ENCODE results near the gene PDPK1.

PDPK1 gene

DNA sequence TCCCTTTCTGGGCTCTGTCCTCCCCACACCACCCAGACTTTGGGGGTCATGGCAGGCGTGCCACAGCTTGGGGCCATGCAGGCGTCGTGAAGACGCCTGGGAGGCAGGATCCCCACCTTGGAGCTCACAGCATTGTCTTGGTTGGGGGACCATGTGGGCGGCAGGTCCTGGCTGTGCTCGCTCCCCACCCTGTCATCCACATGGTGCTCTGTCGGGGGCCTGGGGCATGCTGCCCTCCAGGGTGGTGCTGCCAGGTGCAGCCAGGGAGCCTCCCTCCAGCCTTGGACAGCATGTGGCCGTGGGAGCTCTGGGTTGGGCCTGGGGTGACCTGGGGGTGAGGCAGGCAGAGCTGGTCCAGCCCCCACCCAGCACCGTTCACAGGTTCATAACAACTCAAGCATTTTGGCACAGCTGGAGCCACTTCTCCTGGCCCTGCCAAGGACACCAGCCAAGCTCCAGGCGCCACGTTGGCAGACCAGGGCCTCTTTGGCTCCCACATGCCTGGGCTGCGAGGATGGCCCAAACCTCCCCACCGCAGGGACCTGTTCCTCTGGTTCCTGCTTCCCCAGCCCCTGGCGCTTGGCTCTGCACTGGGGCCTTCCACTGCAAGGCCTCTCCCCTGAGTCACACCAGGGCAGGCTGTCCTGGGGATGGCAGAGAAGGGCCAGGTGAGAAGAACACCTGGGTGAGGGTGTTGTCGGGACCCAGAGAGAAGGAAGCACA is 39.1 kb upstream of the PDPK1 start:
- peaks cover 43% of the 10 kb centered on the region for H3K36me3 ChIP-seq (ENCODE audit: control insufficient read depth, low read length)
- peaks cover 17% of the 10 kb centered on the region for H3K79me2 ChIP-seq (ENCODE audit: control insufficient read depth, low read length)
- H3K4me3 ChIP-seq (ENCODE audit: low read length), result no peak overlapping the region
- no peaks in the 10 kb centered on the region for H3K9me2 ChIP-seq (replicated peaks; ENCODE audit: control insufficient read depth, low read length)
- peaks cover 5% of the 10 kb centered on the region for H3F3A ChIP-seq (ENCODE audit: control insufficient read depth, insufficient read depth)
- TF ChIP-seq CTCF (IDR thresholded peaks at IDR 0.05; ENCODE audit: low read depth, low read length, poor library complexity, severe bottlenecking), result no peak
- no peak for TF ChIP-seq EZH2phosphoT487 (IDR thresholded peaks at IDR 0.05; ENCODE audit: borderline replicate concordance, low read length)
- H4K20me1 ChIP-seq (ENCODE audit: control insufficient read depth, insufficient read depth, low read depth, low read length), result 0 out of 2 replicates have a peak, but pooled peaks cover 7% of the 10 kb centered on the region
- no peaks in the 10 kb centered on the region for H3K27me3 ChIP-seq (ENCODE audit: control insufficient read depth, low read length)
- H3K9me3 ChIP-seq (ENCODE audit: control insufficient read depth, insufficient read depth, low read length), result no peaks in the 10 kb centered on the region
- H3K4me2 ChIP-seq (ENCODE audit: low read length), result no peak overlapping the region
- no peak overlapping the region for H3K27ac ChIP-seq (ENCODE audit: low read depth, low read length)
- H3K4me1 ChIP-seq (ENCODE audit: control insufficient read depth, low read length), result peaks cover 30% of the 10 kb centered on the region

GRCh38 chr16:2499454-2499853 is 38.4 kb upstream of the PDPK1 start:
- no peak overlapping the region for H3K4me3 ChIP-seq (ENCODE audit: low read length)
- H3K4me1 ChIP-seq (ENCODE audit: control insufficient read depth, low read length), result peaks cover 35% of the 10 kb centered on the region
- no peaks in the 10 kb centered on the region for H3K9me2 ChIP-seq (replicated peaks; ENCODE audit: control insufficient read depth, low read length)
- H3K9me3 ChIP-seq (ENCODE audit: control insufficient read depth, insufficient read depth, low read length), result no peaks in the 10 kb centered on the region
- peaks cover 43% of the 10 kb centered on the region for H3K36me3 ChIP-seq (ENCODE audit: control insufficient read depth, low read length)
- H4K20me1 ChIP-seq (ENCODE audit: control insufficient read depth, insufficient read depth, low read depth, low read length), result 0 out of 2 replicates have a peak, but pooled peaks cover 7% of the 10 kb centered on the region
- no peak for TF ChIP-seq EZH2phosphoT487 (IDR thresholded peaks at IDR 0.05; ENCODE audit: borderline replicate concordance, low read length)
- TF ChIP-seq CTCF (IDR thresholded peaks at IDR 0.05; ENCODE audit: low read depth, low read length, poor library complexity, severe bottlenecking), result no peak
- H3K27me3 ChIP-seq (ENCODE audit: control insufficient read depth, low read length), result no peaks in the 10 kb centered on the region
- peaks cover 9% of the 10 kb centered on the region for H3F3A ChIP-seq (ENCODE audit: control insufficient read depth, insufficient read depth)
- peaks cover 17% of the 10 kb centered on the region for H3K79me2 ChIP-seq (ENCODE audit: control insufficient read depth, low read length)
- no peak overlapping the region for H3K27ac ChIP-seq (ENCODE audit: low read depth, low read length)
- no peak overlapping the region for H3K4me2 ChIP-seq (ENCODE audit: low read length)

GRCh38 chr16:2499890-2500429 is 37.9 kb upstream of the PDPK1 start:
- Histone ChIP-seq H3K4me3 (ENCODE audit: low read length) (no peak overlapping the region), H3F3A (ENCODE audit: control insufficient read depth, insufficient read depth) (peaks cover 9% of the 10 kb centered on the region), H4K20me1 (ENCODE audit: control insufficient read depth, insufficient read depth, low read depth, low read length) (0 out of 2 replicates have a peak, but pooled peaks cover 7% of the 10 kb centered on the region), H3K9me3 (ENCODE audit: control insufficient read depth, insufficient read depth, low read length) (no peaks in the 10 kb centered on the region), H3K27me3 (ENCODE audit: control insufficient read depth, low read length) (no peaks in the 10 kb centered on the region), H3K9me2 (replicated peaks; ENCODE audit: control insufficient read depth, low read length) (no peaks in the 10 kb centered on the region), H3K4me1 (ENCODE audit: control insufficient read depth, low read length) (peaks cover 40% of the 10 kb centered on the region), H3K27ac (ENCODE audit: low read depth, low read length) (no peak overlapping the region), H3K36me3 (ENCODE audit: control insufficient read depth, low read length) (peaks cover 43% of the 10 kb centered on the region), H3K79me2 (ENCODE audit: control insufficient read depth, low read length) (peaks cover 17% of the 10 kb centered on the region), H3K4me2 (ENCODE audit: low read length) (no peak overlapping the region)
- TF ChIP-seq EZH2phosphoT487 (IDR thresholded peaks at IDR 0.05; ENCODE audit: borderline replicate concordance, low read length) (no peak), CTCF (IDR thresholded peaks at IDR 0.05; ENCODE audit: low read depth, low read length, poor library complexity, severe bottlenecking) (no peak)
